NB4 (cell line): ENCODE data around the gene TMEM213.
"Not testable (repeated sequence)": the region's sequence is repeated elsewhere in the genome, so short reads cannot be mapped to it uniquely, and the experiment has no call there.

ENCODE experiments used
- DNase-seq: peaks from one replicate; pipeline ENCODE4 v3.0.0; 2010; ENCODE audit warnings: low read depth
- H3K4me3 ChIP-seq: one replicate; pipeline ENCODE4 v1.5.1; 2011; ENCODE audit warnings: mild to moderate bottlenecking, low read depth, low read length, moderate library complexity
- MYC ChIP-seq: IDR thresholded peaks from 2 replicates; pipeline ENCODE4 v1.6.1; 2011; ENCODE audit warnings: low read depth, low read length
- POLR2A ChIP-seq: IDR thresholded peaks from 2 replicates; pipeline ENCODE4 v1.6.1; 2011; ENCODE audit warnings: mild to moderate bottlenecking; ENCODE audit not compliant: insufficient read length; ENCODE audit errors: extremely low read depth
- TF ChIP-seq, protein P1 (sequence below): IDR thresholded peaks from 2 replicates; pipeline ENCODE4 v1.6.1; 2011; ENCODE audit warnings: low read depth, low read length
- TF ChIP-seq, protein P2 (sequence below): IDR thresholded peaks from one replicate; pipeline ENCODE4 v1.5.1; 2012; ENCODE audit warnings: low read depth, low read length

Gene TMEM213

DNA sequence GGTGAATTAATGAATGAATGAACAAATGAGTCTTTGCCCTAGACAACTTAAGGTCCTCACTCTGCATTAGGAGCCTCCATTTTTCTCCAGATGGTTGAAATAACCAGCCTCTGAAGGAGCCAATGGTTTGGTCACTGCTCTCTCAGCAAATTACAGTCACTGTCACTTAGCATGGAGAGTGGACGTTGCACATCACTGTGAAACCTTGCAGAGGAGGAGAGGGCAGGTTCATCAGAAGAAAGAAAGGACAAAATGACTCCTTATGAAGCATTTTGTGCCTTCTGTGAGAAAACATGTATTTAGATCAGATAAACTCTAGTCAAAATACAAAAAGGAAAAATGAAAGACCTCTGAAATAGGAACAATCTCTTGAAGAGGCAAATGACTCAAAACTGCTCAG is 6.8 kb downstream of the TMEM213 start:
- no peak overlapping the region for H3K4me3 ChIP-seq
- TF ChIP-seq MYC (no peak), POLR2A (no peak)
- TF ChIP-seq, protein P1, sequence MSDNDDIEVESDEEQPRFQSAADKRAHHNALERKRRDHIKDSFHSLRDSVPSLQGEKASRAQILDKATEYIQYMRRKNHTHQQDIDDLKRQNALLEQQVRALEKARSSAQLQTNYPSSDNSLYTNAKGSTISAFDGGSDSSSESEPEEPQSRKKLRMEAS, result no peak
- TF ChIP-seq, protein P2, sequence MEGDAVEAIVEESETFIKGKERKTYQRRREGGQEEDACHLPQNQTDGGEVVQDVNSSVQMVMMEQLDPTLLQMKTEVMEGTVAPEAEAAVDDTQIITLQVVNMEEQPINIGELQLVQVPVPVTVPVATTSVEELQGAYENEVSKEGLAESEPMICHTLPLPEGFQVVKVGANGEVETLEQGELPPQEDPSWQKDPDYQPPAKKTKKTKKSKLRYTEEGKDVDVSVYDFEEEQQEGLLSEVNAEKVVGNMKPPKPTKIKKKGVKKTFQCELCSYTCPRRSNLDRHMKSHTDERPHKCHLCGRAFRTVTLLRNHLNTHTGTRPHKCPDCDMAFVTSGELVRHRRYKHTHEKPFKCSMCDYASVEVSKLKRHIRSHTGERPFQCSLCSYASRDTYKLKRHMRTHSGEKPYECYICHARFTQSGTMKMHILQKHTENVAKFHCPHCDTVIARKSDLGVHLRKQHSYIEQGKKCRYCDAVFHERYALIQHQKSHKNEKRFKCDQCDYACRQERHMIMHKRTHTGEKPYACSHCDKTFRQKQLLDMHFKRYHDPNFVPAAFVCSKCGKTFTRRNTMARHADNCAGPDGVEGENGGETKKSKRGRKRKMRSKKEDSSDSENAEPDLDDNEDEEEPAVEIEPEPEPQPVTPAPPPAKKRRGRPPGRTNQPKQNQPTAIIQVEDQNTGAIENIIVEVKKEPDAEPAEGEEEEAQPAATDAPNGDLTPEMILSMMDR, result no peak
- no peak for DNase-seq

DNA sequence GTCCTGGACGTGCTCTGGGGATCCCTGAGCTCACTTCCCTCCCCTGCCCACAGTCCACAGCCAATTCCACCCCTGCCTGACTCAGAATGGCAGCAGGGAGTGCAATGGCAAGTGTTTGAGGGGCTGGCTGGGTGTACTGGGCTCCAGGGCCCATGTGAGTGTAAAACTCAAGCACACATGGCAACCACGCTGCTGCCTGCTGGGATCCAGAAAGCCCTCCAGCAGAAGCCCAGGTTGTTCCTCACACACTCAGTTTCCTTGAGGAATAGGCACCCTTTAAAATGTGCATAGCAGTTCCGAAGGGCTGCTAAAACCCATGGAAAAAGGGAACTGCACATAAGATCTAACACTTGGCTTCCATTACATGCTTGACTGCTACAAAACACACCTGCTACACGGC is 11.6 kb downstream of the TMEM213 start:
- H3K4me3 ChIP-seq, result no peak overlapping the region
- TF ChIP-seq, protein P1, result no peak
- no peak for TF ChIP-seq POLR2A
- no peak for TF ChIP-seq MYC
- TF ChIP-seq, protein P2, result no peak
- DNase-seq, result no peak

DNA sequence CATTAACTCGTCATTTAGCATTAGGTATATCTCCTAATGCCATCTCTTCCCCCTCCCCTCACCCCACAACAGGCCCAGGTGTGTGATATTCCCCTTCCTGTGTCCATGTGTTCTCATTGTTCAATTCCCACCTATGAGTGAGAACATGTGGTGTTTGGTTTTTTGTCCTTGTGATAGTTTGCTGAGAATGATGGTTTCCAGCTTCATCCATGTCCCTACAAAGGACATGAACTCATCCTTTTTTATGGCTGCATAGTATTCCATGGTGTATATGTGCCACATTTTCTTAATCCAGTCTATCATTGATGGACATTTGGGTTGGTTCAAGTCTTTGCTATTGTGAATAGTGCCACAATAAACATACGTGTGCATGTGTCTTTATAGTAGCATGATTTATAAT is 13.5 kb downstream of the TMEM213 start:
- not testable (repeated sequence) for H3K4me3 ChIP-seq, DNase-seq

DNA sequence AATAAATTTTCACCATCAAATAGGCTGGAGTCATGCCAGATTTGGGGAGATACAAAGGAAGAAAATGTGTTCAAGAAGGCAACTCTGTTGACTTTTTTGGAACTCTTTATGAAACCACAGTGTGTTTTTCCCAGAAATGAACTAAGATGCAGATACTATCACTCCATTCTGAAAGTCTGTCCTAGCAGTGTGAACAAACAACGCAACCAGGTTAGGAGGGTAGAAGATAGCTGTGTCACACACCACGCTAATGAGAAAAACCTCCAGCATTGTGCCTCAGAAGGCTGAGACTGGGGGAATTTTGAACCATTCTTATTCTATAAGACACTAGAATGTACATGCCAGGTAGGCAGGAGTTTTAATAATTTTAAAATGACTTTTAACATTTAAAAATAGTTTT is 16.2 kb downstream of the TMEM213 start:
- no peak for DNase-seq
- H3K4me3 ChIP-seq, result no peak overlapping the region
- TF ChIP-seq, protein P2, result no peak
- TF ChIP-seq POLR2A (no peak), MYC (no peak)
- TF ChIP-seq, protein P1, result no peak

DNA sequence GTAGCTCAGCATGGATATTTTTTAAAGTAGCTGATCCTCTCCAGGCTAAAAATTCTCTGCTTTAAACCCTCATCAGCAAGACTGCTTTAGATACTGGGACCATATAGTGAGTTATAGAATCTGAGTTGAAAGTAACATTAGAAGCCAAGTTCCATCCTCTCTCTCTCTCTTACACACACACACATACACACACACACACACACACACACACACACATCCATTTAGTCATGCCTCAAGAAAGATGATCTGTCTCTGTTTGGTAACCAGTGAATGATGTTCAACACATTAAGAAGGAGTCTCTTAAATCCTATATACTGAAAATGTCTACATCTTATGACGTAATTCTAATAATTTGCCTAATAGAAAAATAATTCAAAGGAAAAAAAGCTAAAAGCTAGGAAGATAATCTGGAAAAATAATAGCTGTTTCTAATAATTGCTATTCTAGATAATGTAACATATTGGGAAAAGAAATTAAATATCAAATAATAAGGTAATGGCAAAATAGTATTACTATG is 17.1 kb downstream of the TMEM213 start:
- no peak overlapping the region for H3K4me3 ChIP-seq
- DNase-seq, result no peak
- TF ChIP-seq MYC (no peak), POLR2A (no peak)
- TF ChIP-seq, protein P1, result no peak
- TF ChIP-seq, protein P2, result no peak

DNA sequence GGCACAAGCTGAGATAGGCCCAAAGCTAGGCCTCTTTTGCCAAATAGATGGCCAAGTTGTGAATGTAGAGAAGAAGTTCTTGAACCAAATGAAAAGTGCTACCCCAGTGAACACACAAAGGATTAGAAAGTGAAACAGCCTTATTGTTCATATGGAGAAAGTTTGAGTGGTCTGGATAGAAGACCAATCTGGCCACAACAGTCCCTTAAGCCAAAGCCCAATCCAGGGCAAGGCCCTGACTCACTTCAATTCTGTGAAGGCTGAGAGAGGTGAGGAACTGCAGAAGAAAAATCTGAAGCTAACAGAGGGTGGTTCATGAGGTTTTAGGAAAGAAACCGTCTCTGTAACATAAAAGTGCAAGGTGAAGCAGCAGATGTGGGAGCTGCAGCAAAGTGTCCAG is 18.9 kb downstream of the TMEM213 start:
- TF ChIP-seq MYC (no peak), POLR2A (no peak)
- TF ChIP-seq, protein P2, result no peak
- TF ChIP-seq, protein P1, result no peak
- no peak for DNase-seq
- H3K4me3 ChIP-seq, result no peak overlapping the region

DNA sequence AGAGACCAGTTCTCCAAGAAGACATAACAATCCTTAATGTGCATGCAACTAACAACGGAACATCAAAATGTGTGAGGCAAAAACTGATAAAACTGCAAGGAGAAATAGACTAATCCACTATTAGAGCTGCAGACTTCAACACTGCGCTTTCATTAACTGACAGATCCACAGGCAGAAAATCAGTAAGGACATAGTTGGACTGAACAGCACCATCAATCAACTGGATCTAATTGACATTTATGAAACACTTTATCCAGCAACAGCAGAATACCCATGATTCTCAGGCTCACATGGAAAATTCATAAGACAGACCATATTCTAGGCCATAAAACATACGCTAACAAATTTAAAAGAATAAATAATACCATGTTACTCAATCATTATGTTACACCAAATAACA is 21.8 kb downstream of the TMEM213 start:
- no peak overlapping the region for H3K4me3 ChIP-seq
- TF ChIP-seq, protein P2, result no peak
- TF ChIP-seq MYC (no peak), POLR2A (no peak)
- TF ChIP-seq, protein P1, result no peak
- no peak for DNase-seq
